GM21786 (cell line): Measurements from ENCODE around the gene MRFAP1L1.
"Not testable (repeated sequence)": the region's sequence is repeated elsewhere in the genome, so short reads cannot be mapped to it uniquely, and the experiment has no call there.

ENCODE experiments used
- ATAC-seq: cut with Tn5 transposase; IDR thresholded peaks from one replicate; pipeline ENCODE4 v1.9.1; 2021; ENCODE audit not compliant: unreplicated experiment

MRFAP1L1 gene

DNA sequence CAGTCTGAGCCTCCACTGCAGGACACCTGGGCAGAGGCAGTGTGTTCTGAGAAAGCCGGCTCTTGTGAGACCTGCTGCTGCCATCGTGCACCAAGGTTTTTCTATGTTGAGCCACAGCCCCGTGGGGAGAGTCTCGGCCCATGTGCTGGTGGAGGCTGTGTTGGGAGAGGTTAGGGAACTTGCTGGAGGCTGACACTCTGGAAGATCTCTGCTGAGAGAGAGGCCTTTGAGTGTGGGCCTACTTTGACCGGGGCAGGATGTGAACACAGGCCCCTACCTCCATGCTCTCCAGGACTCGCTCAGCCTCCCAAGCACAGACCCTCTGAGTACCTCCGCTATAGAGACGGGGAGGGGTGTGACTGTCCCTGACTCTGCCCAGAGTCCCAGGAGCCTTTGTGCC is 17.3 kb downstream of the MRFAP1L1 start:
- no peak for ATAC-seq

DNA sequence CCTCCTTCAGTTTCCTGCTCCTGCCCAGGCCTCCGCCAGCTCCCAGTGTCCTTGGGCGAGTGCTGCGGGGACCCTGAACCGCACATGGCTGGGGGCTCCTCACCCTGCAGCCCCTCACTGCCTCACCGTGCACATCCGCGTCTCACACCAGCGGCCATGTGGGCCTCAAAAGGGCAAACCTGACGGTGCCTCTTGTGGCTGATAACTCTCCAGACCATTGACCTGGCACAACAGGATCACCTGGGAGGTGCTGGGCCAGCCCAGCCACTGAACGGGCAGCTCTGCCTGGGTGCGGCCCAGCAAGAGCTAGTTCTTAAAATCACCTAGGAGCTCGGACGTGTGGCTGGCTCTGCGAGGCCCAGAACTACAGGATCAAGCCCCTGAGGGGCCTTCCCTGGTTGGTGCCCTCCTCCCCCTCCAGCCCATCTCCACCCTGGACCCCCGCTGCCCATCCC is 20.1 kb downstream of the MRFAP1L1 start:
- ATAC-seq: no peak

DNA sequence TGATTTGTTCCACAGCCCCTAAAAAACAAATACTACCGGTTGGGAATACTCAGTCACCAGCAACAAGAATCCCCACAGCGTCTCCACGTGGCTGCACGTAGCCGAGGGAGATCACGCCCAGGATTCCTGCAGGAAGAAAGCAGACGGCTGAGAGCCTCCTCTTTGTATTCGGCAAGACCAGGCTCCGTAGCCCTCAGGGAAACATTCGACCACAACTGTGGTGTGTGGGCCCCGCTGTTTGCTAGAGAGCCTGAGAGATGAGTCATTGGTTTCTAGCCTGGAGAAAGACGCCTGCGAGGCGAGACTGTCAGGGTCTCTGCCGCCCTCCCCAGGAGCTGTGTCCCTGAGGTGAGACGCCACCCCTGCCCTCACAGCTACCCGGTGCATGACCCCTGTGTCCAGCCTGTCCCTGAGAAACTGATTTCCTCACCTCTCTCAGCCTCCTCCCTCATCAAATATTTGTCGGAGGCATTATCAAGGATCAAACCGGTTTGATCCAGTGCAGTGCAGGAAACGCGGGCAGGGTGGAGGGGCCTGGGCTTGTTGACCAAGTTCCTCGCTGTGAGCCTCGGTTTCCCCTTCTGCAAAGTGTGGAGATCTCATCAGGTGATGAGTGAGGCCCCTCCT is 20.7 kb downstream of the MRFAP1L1 start:
- ATAC-seq: peak; percentile 90

DNA sequence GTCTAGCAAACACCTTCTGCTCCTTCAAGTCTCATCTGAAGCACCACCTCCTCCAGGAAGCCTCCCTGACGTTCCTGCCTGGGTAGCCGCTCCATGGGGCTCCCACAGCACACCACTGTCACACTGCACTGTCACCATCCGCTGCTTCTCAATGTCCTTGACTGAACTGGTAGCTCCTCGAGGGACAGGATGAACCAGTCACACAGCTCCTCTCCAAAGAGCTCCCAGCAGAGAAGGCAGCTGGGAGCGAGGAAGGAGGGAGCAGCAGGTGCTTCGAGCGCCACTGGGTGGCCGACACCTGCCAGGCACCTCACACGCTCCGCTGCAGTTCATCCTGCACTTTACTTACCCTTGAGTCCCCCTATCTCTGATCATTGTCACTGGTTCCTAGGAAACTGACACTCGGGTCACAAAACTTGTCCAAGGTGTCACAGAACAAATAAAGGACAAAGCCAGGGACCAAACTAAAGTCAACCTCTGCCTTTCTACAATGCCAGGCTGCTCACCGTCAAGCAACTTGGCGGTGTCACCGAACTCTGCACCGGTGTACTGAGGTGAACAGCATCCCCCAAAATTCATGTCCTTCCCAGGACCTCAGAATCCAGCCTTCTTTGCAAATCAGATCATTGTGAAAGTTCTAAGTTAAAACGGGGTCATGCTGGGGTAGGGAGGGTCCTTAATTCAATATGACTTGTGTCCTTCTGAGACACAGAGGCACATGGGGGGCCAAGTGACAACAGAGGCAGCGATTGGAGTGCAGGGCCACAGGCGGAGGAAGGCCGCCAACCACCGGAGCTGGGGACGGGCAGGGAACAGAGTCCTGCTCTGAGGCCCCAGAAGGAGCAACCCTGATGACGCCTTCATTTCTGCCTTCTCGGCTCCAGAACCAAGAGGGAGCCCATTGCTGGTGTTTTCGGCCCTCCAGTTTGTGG is 21.5 kb downstream of the MRFAP1L1 start:
- ATAC-seq: no peak

DNA sequence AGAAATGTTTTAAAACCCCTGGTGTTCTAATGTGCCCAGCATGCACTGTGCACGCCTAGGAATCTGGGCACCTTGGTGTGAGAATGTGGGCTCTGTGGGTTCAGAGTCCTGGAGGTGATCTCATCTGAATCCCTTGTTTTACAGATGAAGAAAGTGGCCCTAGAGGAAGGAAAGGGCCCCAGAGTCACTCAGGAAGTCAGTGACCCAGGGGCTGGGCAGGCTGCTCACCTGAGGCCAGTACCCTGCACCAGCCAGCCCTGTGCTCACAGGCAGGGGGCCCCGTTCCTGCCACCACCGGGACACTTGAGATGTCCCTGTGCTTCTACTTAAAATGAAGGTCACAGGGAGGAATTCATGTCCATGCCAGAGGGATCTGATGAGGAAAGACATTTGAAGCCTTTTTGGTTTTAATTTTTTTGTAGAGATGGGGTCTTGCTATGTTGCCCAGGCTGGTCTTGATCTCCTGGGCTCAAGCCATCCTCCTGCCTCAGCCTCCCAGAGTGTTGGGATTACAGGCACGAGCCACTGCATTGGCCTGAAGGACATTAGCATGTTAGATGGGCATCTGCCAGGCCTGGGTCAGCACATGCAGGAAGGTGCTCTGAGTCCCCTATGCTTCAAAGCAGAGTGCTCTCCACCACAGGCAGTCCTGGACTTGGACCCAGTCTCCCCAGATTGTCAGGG is 23.4 kb downstream of the MRFAP1L1 start:
- no peak for ATAC-seq

DNA sequence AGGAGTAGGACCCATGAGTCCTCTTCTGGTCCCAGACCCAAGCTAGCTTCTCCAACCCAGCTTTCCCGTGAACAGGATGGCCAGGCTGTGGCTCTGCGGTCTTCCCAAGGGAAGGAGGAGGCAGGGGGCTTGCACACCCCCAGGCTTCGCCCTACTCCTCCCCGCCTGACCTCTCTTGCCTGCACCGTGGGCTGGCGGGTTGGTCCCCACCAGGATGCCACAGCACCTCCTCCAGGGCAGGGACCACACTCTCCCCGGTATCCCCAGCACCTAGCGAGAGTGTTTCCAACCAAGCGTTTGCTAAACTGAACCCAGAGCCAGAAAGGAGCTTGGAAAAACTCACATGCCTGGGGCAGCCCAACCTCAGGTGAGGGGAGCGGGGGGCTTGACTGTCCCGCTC is 25.0 kb downstream of the MRFAP1L1 start:
- ATAC-seq: no peak

DNA sequence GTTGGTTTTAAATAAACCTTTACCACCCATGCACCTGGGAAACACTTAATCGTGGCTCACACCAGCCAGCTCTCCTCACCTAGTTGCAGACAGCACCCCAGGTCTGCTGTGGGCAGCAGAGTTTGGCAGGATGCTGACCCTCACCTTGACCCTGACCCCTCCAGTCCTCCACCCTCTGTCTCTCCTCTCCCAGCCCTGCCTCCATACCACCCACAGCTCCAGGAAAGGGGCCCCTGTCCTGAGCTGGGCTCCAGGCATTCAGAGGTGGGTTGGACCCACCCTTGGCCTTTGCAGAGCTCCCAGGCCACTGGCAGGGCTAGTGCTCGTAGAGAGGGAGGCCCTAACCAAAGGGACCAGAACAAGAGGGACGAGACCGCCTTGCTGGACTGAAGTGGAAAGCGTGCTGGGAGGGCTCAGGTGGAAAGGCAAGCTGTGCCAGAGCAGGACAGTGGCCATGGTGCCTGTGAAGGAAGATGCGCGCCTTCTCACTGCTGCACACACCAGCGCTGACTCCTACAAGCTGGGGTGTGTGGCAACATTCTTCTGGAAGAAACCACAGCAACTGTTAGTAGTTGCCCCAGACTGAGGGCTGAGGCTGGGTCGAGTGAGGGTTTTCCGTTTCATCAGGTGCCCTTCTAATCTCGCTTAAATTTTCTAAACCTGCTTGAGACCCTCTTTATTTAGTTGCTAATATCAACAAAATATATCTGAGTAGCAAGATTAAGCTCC is 26.6 kb downstream of the MRFAP1L1 start:
- no peak for ATAC-seq

DNA sequence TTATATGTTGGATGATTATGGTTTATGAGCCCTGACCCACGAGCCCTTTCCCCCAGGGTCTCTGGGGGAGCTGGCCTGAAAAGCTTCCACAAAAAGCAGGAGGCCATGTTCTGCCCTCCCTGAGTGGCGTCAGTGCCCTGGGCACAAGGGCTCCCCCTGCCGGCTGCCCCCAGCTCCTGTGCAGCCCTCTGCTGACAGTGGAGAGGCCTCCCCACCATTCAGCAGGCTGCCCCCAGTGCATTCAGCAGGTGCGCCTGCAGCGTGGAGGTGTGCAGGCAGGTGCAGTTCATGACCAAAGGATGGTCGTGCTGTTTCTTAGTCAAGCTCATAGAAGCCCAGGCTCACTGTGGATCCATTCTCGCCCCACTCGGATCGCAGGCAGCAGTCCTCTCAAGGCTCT is 28.5 kb downstream of the MRFAP1L1 start:
- ATAC-seq: no peak

DNA sequence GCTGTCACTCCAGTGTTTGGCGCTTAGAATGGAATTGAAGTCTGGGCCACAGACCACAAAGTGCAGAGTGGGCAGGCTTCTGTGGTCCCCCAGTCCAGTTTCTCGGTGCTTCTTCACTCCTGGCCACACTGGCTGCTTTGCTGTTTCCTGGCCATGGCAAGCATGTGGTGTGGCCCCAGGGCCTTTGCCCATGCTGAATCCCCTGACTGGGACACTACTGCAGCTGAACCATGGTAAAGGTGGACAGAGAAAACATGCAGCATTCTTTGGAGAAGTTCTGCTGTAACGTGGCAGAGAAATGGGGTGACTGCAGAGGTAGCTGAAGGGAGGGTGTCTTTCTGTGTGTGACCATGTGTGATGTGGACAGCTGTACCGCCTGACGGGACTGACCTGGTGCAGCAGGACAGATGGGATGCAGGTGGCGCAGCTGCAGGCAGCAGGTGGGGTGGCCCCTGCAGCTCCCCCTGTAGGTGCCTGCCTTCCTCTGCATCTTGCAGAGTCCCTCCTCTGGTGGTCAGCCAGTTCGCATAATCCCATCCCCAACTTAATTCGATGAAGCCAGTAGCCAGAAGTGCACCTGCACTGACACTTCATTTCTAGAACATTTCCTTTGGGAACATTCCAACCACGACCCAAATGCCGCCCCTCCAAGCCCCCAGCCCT is 29.2 kb downstream of the MRFAP1L1 start:
- ATAC-seq: no peak

DNA sequence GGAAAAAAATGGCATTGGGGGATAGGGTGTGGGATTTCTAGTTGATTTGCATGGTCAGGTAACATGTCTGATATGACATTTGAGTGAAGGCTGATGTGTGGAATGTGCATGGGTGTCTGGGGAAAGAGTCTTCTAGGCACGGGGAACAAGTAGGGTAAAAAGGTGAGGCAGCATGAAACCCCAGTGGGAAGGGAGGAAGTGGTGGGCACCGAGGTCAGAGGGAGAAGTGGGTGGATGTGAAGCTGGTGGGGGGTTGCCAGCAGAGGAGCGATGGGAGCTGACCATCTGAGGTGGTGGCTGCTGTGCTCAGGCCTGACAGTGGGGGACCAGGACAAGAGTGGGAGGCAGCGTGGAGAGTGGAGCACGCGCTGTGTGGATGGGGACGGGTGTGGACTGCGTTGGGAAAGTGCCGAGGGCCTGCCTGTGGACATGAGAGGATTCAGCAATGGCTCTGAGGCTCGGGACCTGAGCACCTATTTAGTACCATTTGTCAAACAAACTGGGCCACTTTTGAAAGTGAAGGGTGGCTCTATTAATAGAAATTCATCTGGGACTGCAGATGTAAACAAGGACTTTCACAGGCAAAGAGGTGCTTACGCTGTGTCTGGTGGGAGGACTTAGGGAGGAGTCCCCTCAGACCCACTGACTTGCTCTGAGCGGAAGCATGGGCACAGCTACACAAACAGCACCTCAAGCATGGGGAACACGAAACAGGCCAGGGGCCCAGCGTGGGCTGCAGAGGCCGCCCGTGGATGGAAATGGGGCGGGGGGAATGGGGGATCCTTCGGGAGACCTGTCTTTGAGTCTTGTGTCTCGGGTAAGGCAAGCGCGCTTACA is 32.7 kb downstream of the MRFAP1L1 start:
- no peak for ATAC-seq

DNA sequence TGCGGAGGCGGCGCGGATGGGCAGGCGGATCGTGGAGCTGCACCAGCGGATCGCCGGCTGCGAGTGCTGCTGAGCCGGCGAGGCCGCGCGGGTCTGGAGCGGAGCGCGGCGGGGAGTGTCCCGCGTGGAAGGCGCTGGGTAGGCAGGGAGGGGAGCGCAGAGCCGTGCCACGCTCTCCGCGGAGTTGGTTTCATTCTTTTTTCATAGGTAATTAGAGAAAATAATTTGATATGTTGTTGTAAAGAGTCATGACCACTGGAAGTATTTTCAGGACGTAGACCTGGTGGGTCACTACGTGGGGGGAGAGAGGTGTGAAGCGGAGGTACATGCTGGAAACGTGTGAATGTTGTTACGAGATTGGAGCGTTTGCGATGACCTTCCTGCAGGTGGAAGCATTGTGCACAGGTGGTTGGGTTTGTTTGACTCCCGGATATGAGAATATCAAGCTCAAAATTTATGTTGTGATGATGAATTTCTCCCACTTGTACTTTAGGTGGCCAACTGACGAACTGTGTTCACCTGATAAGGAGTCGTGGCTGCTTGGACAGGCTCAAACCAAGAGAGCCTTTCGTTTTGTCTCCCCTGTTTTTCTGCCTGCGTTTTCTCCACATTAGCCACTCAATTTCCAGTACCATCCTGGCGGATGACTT is 35.0 kb downstream of the MRFAP1L1 start:
- ATAC-seq: peak; percentile 42

DNA sequence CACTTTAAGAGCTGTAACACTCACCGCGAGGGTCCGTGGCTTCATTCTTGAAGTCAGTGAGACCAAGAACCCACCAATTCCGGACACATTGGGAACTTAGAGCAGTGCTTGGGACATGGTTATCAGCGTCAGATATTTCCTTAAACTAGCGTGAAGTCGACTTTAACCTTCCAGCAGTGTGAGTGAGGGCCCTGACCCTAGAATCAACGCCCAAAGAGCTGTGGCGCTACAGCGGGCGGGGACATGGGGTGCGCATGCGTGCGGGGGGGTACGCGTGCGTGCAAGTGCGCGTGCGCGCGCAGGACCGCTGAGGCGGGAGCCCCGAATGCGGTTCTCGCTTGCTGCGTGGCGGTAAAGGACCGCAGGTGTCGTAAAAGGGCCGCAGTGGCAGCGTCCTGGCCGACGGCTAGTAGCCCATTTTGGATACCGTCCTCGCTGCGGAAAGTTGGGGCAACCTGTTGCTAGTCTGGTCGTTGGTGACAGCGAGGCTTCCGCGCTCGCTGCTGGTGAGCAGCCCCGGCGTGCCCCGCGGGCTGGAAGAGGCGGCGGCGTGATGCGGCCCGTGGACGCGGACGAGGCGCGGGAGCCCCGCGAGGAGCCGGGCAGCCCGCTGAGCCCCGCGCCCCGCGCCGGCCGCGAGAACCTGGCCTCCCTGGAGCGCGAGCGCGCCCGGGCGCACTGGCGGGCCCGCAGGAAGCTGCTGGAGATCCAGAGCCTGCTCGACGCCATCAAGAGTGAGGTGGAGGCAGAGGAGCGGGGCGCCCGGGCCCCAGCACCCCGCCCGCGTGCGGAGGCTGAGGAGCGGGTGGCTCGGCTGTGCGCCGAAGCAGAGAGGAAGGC is 35.8 kb downstream of the MRFAP1L1 start:
- peak; percentile 64 for ATAC-seq

DNA sequence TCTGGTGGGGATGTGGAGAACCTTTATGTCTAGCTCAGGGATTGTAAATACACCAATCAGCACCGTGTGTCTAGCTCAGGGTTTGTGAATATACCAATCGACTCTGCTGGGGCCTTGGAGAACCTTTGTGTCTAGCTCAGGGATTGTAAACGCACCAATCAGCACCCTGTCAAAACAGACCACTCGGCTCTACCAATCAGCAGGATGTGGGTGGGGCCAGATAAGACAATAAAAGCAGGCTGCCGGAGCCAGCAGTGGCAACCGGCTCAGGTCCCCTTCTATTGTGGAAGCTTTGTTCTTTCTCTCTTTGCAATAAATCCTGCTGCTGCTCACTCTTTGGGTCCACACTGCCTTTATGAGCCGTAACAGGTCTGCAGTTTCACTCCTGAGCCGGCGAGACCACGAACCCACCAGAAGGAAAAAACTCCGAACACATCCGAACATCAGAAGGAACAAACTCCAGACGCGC is 36.4 kb downstream of the MRFAP1L1 start:
- not testable (repeated sequence) for ATAC-seq

DNA sequence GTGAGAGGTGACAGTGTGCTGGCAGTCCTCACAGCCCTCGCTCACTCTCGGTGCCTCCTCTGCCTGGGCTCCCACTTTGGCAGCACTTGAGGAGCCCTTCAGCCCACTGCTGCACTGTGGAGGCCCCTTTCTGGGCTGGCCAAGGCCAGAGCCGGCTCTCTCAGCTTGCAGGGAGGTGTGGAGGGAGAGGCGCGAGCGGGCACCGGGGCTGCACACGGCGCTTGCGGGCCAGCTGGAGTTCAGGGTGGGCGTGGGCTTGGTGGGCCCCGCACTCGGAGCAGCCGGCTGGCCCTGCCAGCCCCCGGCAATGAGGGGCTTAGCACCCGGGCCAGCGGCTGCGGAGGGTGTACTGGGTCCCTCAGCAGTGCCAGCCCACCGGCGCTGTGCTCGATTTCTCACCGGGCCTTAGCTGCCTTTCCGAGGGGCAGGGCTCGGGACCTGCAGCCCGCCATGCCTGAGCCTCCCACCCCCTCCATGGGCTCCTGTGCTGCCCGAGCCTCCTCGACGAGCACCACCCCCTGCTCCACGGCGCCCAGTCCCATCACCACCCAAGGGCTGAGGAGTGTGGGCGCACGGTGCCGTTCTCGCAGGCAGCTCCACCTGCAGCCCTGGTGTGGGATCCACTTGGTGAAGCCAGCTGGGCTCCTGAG is 37.0 kb downstream of the MRFAP1L1 start:
- not testable (repeated sequence) for ATAC-seq

DNA sequence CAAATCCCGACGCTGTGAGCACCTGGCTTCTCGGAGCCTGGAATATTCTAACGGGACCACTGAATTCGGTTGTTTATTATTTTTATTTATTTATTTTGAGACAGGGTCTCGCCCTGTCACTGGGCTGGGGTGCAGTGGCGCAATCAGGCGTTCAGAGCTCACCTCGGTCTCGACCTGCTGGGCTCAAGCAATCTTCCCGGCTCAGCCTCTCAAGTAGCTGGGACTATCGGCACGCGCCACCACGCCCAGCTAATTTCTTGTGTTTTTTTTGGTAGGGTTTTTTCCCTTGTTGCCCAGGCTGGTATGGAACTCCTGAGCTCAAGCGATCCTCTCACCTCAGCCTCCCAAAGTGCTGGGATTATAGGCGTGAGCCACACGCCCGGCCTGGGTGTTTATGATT is 37.5 kb downstream of the MRFAP1L1 start:
- no peak for ATAC-seq

DNA sequence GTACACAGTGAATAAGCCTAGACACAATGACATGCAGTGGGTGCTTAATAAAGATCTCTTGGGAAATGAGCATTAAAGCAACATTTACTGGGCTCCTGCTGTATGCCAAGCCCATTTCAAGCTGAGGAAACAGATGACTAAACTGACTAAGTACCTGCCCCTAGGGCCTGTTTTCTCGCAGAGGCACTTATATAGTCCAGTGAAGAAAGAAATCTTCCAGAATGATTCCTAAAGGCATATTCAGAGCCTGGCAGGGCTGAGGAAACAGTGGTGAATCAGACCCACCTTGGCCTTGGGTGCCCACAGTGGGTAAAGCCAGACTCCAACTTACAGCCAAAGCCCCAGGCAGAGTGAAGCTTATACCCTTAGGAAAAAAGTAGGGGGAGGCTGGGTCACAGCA is 38.0 kb downstream of the MRFAP1L1 start:
- ATAC-seq: no peak

DNA sequence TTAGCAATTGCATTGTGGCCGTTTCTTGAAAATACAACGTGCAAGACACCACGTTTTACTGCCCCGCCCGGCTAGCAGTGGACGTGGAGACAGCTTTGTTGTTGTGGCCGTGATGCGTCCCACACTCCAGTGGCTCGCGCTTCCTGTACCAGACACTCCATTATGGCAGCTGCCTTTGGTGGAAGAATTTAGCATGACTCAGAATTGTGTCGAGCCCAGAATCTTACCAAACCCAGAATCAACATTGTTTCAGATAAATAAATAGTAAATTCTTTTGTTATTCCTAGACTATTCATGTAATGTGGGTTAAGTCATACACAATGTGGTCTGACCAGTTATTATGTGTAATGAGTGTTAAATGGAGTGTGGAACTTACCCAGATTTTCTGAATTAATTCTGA is 41.3 kb downstream of the MRFAP1L1 start:
- no peak for ATAC-seq

DNA sequence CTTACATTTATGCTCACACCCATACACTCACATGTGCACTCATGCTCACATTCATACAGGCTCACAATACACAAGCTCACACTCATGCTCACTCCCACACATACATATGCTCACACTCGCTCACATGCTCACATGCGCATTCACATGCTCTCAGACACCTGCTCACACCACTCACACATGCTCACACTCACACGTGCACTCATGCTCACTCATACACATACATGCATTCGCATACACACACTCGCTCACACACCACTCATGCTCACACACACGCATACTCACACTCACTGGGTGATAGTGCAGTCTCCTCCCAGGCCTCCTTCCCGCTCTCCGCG is 44.4 kb downstream of the MRFAP1L1 start:
- ATAC-seq: no peak
